ENCODE results near the gene AIG1. TPM values are rescaled to one million over a fixed set of nuclear protein-coding genes. Genes with fewer than 3 reads are reported as not detected.

AIG1 gene
- total and polyA plus RNA-seq, 2 experiments from 2014 or later: 92.8 to 102 TPM

GRCh38 chr6:143197377-143197776, 136.7 kb downstream of the AIG1 start:
- no peaks in the 10 kb centered on the region for H4K20me1 ChIP-seq (ENCODE audit: insufficient read depth, poor library complexity, severe bottlenecking)
- H3K79me2 ChIP-seq: no peaks in the 10 kb centered on the region
- no peaks in the 10 kb centered on the region for H3K4me1 ChIP-seq (ENCODE audit: insufficient read depth)
- no peak overlapping the region for H2AFZ ChIP-seq
- no peak for TF ChIP-seq EZH2 (IDR thresholded peaks at IDR 0.05; ENCODE audit: borderline replicate concordance)
- no peak for TF ChIP-seq CTCF (IDR thresholded peaks at IDR 0.05; ENCODE audit: poor library complexity)
- no peak for TF ChIP-seq EZH2phosphoT487 (IDR thresholded peaks at IDR 0.05; ENCODE audit: low read depth, severe bottlenecking, unreplicated experiment)
- H3K9me2 ChIP-seq (replicated peaks; ENCODE audit: insufficient read depth): no peaks in the 10 kb centered on the region
- no peaks in the 10 kb centered on the region for H3K27me3 ChIP-seq
- no peaks in the 10 kb centered on the region for H3K9me3 ChIP-seq (ENCODE audit: low read depth)
- no peak overlapping the region for H3K4me2 ChIP-seq
- H3K36me3 ChIP-seq (replicated peaks; ENCODE audit: insufficient read depth, low read depth): no peaks in the 10 kb centered on the region
- H3K27ac ChIP-seq: no peak overlapping the region
- DNase-seq (ENCODE audit: low spot score): no peak
- H3K4me3 ChIP-seq: no peak overlapping the region

DNA sequence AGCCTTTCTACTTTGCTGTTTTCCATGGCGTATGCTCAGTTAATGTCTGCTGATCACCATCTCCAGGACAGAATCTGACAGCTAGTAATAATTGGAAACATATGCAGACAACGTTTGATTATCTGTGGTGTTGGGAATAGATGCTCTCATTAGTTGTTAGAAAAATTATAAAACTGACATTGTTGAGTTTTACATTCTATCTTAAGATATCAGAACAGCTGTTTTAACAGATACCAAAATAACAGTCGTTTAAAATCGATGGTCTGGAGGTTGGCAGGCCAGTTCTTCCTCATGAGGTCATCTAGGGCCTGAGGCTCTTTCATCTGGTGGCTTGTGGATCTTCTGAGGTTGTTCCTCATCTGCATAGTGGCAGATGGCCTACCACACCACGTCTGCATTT, 137.6 kb downstream of the AIG1 start:
- Histone ChIP-seq H3K27me3 (no peaks in the 10 kb centered on the region), H3K4me3 (no peak overlapping the region), H3K79me2 (no peaks in the 10 kb centered on the region), H3K4me2 (no peak overlapping the region), H3K9me3 (ENCODE audit: low read depth) (no peaks in the 10 kb centered on the region), H4K20me1 (ENCODE audit: insufficient read depth, poor library complexity, severe bottlenecking) (no peaks in the 10 kb centered on the region), H3K27ac (no peak overlapping the region), H3K9me2 (replicated peaks; ENCODE audit: insufficient read depth) (no peaks in the 10 kb centered on the region), H3K4me1 (ENCODE audit: insufficient read depth) (no peaks in the 10 kb centered on the region), H3K36me3 (replicated peaks; ENCODE audit: insufficient read depth, low read depth) (no peaks in the 10 kb centered on the region), H2AFZ (no peak overlapping the region)
- no peak for DNase-seq (ENCODE audit: low spot score)
- TF ChIP-seq EZH2 (IDR thresholded peaks at IDR 0.05; ENCODE audit: borderline replicate concordance) (no peak), EZH2phosphoT487 (IDR thresholded peaks at IDR 0.05; ENCODE audit: low read depth, severe bottlenecking, unreplicated experiment) (no peak), CTCF (IDR thresholded peaks at IDR 0.05; ENCODE audit: poor library complexity) (no peak)
- 72% methylated on average over 5 of the region's 5 CpGs for WGBS (ENCODE audit: low lambda C conversion rate, missing lambda C conversion rate)

DNA sequence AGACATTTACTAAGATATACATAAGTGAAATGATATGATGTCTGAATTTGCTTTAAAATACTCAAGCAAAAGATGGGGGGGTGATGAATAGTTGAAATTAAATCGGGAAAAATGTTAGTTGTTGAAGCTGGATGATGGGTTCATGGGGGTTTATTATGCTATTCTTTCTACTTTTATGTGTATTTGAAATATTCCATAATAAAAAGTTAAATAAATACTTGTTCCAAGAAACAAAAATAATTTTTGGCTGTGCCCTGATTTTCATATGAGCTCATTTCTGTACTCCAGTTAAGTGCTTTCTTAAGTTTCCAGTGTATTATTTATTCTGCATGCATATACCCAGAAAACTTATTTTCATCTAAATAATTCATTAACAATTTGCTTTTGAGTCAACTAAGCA, 138.6 kb downstream of the AIG1 start:
- H2AFZ ChIP-seq: no peak overlapping the region
- H3K27ac ChIP-seq: no peak overlapping the region
- no peaks in the 10 kb centered on the region for H3K9me3 ChIP-seq (ENCODE audit: low read depth)
- H3K36me3 ChIP-seq (replicated peaks; ENCODE audit: insufficient read depth, low read depth): no peaks in the 10 kb centered on the region
- WGBS (ENCODE audit: low lambda C conversion rate, missing lambda C conversion rate): 100% methylated on average over 1 of the region's 1 CpG
- H3K79me2 ChIP-seq: no peaks in the 10 kb centered on the region
- no peak overlapping the region for H3K4me3 ChIP-seq
- TF ChIP-seq EZH2phosphoT487 (IDR thresholded peaks at IDR 0.05; ENCODE audit: low read depth, severe bottlenecking, unreplicated experiment) (no peak), EZH2 (IDR thresholded peaks at IDR 0.05; ENCODE audit: borderline replicate concordance) (no peak), CTCF (IDR thresholded peaks at IDR 0.05; ENCODE audit: poor library complexity) (no peak)
- no peak overlapping the region for H3K4me2 ChIP-seq
- DNase-seq (ENCODE audit: low spot score): no peak
- H3K27me3 ChIP-seq: no peaks in the 10 kb centered on the region
- H3K9me2 ChIP-seq (replicated peaks; ENCODE audit: insufficient read depth): no peaks in the 10 kb centered on the region
- H4K20me1 ChIP-seq (ENCODE audit: insufficient read depth, poor library complexity, severe bottlenecking): no peaks in the 10 kb centered on the region
- no peaks in the 10 kb centered on the region for H3K4me1 ChIP-seq (ENCODE audit: insufficient read depth)

DNA sequence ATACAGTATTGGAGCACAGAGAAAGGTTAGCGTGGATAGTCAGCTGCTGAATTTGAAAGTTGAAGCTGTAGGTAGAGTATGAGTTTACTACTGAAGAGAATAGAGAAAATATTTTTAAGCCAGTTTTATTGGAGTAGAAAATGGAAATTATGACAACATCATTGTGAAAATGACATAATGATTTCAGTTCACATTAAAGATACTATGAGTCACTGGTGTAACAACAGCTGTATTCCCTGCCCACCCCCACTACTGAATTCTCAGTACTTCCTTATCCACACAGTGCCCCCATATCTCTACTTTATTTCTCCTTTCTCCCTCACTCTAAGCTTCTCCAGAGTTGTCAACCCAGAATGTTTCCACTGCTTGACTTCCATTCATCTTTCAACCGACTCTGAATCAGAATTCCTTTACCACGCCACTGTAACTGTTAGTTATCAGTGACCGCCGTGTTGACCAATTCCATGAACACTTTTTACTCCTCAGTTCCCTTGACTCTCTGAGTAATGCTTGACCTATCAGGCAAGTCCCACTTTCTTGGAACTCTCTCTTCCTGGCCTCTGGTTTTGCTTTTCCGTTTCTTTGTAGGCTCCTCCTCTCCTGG, 139.6 kb downstream of the AIG1 start:
- Histone ChIP-seq H3K27me3 (no peaks in the 10 kb centered on the region), H4K20me1 (ENCODE audit: insufficient read depth, poor library complexity, severe bottlenecking) (no peaks in the 10 kb centered on the region), H2AFZ (no peak overlapping the region), H3K9me2 (replicated peaks; ENCODE audit: insufficient read depth) (no peaks in the 10 kb centered on the region), H3K4me1 (ENCODE audit: insufficient read depth) (no peaks in the 10 kb centered on the region), H3K4me3 (no peak overlapping the region), H3K4me2 (no peak overlapping the region), H3K36me3 (replicated peaks; ENCODE audit: insufficient read depth, low read depth) (no peaks in the 10 kb centered on the region), H3K27ac (no peak overlapping the region), H3K79me2 (no peaks in the 10 kb centered on the region), H3K9me3 (ENCODE audit: low read depth) (no peaks in the 10 kb centered on the region)
- no peak for DNase-seq (ENCODE audit: low spot score)
- 96% methylated on average over 6 of the region's 6 CpGs for WGBS (ENCODE audit: low lambda C conversion rate, missing lambda C conversion rate)
- no peak for TF ChIP-seq EZH2 (IDR thresholded peaks at IDR 0.05; ENCODE audit: borderline replicate concordance)
- no peak for TF ChIP-seq EZH2phosphoT487 (IDR thresholded peaks at IDR 0.05; ENCODE audit: low read depth, severe bottlenecking, unreplicated experiment)
- no peak for TF ChIP-seq CTCF (IDR thresholded peaks at IDR 0.05; ENCODE audit: poor library complexity)

Data from hepatocyte (in vitro differentiated cells).